ENCODE data around the gene LCE7A. TPM values are rescaled to one million over a fixed set of nuclear protein-coding genes. Genes with fewer than 3 reads are reported as not detected.

Gene LCE7A
- total RNA-seq, 1 donor from 2014 or later = not detected

GRCh38 chr1:152827173-152827572, 32.6 kb upstream of the LCE7A start, which contains the start of gene LCE1A:
Gene LCE1A, plus strand, starts transcription at chr1:152827473. Its CDS starts 0 bp downstream, at chr1:152827473.
- Histone ChIP-seq H3K27ac (no peak within 1 kb of the TSS), H3K4me3 (no peak within 1 kb of the TSS), H3K4me1 (no peaks in the 10 kb centered on the region), H3K9me3 (no peaks in the 10 kb centered on the region), H3K36me3 (no peaks in the 10 kb centered on the region), H3K27me3 (no peaks in the 10 kb centered on the region)
- ATAC-seq (no peak), DNase-seq (no peak)
- TF ChIP-seq CTCF (IDR thresholded peaks at IDR 0.05) = no peak
- intact Hi-C loops (cut with DNase I) = no loop called here

GRCh38 chr1:152836870-152837269, 22.9 kb upstream of the LCE7A start:
- intact Hi-C loops (cut with DNase I) = no loop called here
- Histone ChIP-seq H3K4me1 (no peaks in the 10 kb centered on the region), H3K9me3 (no peaks in the 10 kb centered on the region), H3K27ac (no peak overlapping the region), H3K4me3 (no peak overlapping the region), H3K27me3 (no peaks in the 10 kb centered on the region), H3K36me3 (no peaks in the 10 kb centered on the region)
- DNase-seq = no peak
- TF ChIP-seq CTCF (IDR thresholded peaks at IDR 0.05) = no peak
- ATAC-seq = no peak

GRCh38 chr1:152842556-152842955, 17.2 kb upstream of the LCE7A start, which contains the start of gene LCE6A:
Gene LCE6A, plus strand, starts transcription at chr1:152842856. Its CDS starts 665 bp downstream, at chr1:152843521.
- Histone ChIP-seq H3K9me3 (no peaks in the 10 kb centered on the region), H3K4me3 (no peak within 1 kb of the TSS), H3K27ac (no peak within 1 kb of the TSS), H3K4me1 (no peaks in the 10 kb centered on the region), H3K36me3 (no peaks in the 10 kb centered on the region), H3K27me3 (no peaks in the 10 kb centered on the region)
- intact Hi-C loops (cut with DNase I) = no loop called here
- TF ChIP-seq CTCF (IDR thresholded peaks at IDR 0.05) = no peak
- DNase-seq (no peak), ATAC-seq (no peak)

- H3K36me3 ChIP-seq = no peaks in the 10 kb centered on the region
- no peaks in the 10 kb centered on the region for H3K27me3 ChIP-seq
- no peaks in the 10 kb centered on the region for H3K9me3 ChIP-seq
- no peak overlapping the region for H3K4me3 ChIP-seq
- intact Hi-C loops (cut with DNase I) = no loop called here
- ATAC-seq (no peak), DNase-seq (no peak)
- H3K27ac ChIP-seq = no peak overlapping the region
- no peak for TF ChIP-seq CTCF (IDR thresholded peaks at IDR 0.05)
- H3K4me1 ChIP-seq = no peaks in the 10 kb centered on the region
Measured at GRCh38 chr1:152855661-152856060, 4.1 kb upstream of the LCE7A start.

- no peak for TF ChIP-seq CTCF (IDR thresholded peaks at IDR 0.05)
- intact Hi-C loops (cut with DNase I) = no loop called here
- ATAC-seq = no peak
- no peaks in the 10 kb centered on the region for H3K36me3 ChIP-seq
- no peaks in the 10 kb centered on the region for H3K27me3 ChIP-seq
- no peaks in the 10 kb centered on the region for H3K4me1 ChIP-seq
- no peak overlapping the region for H3K4me3 ChIP-seq
- DNase-seq = no peak
- no peaks in the 10 kb centered on the region for H3K9me3 ChIP-seq
- H3K27ac ChIP-seq = no peak overlapping the region
Measured at GRCh38 chr1:152858062-152858461, 1.7 kb upstream of the LCE7A start.

- Histone ChIP-seq H3K27me3 (no peaks in the 10 kb centered on the region), H3K36me3 (no peaks in the 10 kb centered on the region), H3K4me3 (no peak overlapping the region), H3K27ac (no peak overlapping the region), H3K9me3 (no peaks in the 10 kb centered on the region), H3K4me1 (no peaks in the 10 kb centered on the region)
- TF ChIP-seq CTCF (IDR thresholded peaks at IDR 0.05) = no peak
- intact Hi-C loops (cut with DNase I) = no loop called here
- ATAC-seq (no peak), DNase-seq (no peak)
Measured at GRCh38 chr1:152860129-152860528, 333 bp downstream of the LCE7A start.
